G401.6 (cell line): ENCODE data around the gene C11orf58.

Experiments
- FAIRE-seq: peaks from 2 replicates; lab custom pipeline; 2012; peaks lifted over from hg19 to GRCh38; lab: Jason Lieb, UNC

The C11orf58 gene

DNA sequence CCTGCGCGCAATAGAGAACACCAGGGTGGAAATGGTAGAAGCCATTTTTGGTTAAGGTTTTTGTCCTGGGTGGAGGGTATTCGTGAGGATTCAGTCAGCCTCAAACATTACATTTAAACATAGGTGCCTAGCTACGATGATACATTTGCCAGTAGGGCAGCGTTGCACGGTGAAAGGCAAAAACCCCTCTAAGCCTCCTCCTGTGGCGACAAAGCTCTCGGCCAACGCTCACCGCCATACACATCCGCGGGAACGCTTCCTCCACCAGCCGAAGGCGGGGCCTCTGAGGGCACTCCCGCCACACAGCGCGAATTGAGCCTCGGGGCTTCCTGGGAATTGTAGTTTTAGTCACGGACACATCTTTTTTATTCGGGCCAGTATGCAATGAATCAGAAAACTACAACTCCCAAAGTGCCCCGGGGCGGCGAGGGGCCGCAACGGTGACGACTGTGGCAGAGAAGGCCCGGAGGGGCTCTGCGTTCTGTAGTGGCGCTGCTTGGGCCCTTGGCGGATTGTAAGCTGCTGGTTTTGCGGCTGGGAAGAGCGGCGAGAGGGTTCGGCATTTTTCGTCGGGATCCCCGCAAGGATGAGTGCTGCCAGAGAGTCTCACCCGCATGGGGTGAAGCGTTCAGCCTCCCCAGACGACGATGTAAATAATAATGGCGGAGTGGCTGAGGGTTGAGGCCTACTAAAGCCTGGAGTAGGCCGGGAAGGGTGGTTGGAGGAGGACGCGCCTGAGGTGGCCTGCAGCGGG lies at the start of gene C11orf58:
Gene C11orf58, plus strand, starts transcription at position 455 of the 754 bp plus-strand sequence. Its CDS starts 132 bp downstream, at position 587.
- peak; percentile 94 for FAIRE-seq

DNA sequence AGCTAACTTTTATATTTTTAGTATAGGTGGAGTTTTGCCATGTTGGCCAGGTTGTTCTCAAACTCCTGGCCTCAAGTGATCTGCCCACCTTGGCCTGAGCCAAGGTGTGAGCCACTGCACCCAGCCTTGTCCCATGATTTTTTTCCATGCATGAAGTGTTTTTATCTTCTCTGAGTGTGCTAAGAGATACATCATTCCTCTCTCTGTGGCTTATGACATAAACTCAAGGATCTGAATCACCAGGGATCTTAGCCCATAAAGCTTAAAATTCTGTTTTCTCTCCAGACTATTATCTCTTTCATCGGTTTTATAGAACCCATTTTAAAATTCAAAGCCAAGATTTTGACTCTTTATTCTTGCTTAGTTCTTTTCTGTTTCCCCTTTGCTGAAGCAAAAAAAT lies 48.4 kb upstream of the C11orf58 start:
- FAIRE-seq = no peak

DNA sequence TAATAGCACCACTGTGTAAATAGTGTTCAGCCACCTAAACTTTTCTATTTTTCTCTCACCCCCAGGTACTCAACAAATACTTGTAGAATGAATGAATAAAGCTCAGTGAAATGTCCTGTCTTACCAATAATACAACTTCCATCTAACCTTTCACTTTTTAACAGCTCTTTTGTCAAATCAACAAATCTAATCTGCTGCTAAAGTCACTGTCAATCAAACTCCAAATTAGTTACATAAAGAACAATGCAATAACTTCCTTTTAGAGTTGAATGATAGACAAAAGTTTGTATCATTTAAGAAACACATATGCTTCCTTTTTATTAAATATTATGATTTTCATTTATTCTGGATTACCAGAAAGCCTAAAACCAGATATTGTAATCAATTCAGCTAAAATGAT lies 34.7 kb upstream of the C11orf58 start:
- FAIRE-seq = no peak

DNA sequence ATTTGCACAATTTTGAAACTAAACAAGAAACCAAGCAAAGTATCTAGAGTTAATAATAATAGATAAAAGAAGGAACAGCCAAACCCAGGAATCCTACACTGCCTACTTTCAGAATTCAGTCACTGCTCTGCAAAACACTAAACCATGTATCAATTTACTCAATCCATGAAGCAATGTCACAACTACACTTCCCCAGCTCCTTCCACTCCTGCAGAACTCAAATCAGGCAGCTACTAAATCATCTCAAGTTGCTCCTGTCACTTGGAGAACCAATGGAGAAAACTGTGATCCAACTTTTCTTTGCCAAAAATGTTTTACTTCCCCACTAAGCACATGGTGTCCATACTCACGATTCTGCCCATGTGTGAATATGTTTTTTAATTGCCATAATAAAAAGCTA lies 24.9 kb upstream of the C11orf58 start:
- FAIRE-seq = no peak

DNA sequence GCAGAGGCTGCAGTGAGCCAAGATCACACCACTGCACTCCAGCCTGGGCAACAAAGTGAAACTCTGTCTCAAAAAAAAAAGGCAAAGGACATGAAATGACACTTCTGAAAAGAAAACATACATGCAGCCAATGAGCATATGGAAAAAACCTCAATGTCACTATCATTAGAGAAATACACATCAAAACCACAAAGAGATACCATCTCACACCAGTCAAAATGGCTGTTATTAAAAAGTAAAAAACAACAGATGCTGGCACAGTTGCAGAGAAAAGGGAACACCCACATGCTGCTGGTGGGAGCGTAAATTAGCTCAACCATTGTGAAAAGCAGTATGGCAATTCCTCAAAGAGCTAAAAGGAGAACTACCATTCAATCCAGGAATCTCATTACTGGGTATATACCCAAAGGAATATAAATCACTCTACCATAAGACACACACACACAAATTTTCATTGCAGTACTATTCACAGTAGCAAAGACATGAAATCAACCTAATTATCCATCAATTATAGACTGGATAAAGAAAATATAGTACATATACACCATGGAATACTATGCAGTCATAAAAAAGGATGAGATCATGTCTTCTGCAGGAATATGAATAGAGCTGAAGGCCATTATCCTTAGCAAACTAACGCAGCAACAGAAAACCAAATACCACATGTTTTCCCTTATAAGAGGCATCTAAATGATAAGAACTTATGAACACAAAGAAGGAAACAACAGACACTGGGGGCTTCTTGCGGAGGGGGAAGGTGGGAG lies 15.7 kb upstream of the C11orf58 start:
- FAIRE-seq = no peak

DNA sequence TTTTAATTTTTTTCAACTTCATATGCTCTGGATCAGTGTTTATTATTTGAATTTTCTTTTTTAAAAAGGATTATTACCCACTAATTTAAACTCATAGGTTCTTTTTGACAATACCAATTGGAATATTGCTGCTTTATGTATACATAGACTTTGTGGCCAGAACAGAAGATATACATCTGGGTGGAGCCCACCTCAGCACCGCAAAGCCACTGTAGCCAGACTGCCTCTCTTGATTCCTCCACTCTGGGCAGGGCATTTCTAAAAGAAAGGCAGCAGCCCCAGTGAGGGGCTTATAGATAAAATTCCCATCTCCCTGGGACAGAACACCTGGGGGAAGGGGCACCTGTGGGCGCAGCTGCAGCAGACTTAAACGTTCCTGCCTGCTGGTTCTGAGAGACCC lies 10.6 kb upstream of the C11orf58 start:
- FAIRE-seq = no peak

DNA sequence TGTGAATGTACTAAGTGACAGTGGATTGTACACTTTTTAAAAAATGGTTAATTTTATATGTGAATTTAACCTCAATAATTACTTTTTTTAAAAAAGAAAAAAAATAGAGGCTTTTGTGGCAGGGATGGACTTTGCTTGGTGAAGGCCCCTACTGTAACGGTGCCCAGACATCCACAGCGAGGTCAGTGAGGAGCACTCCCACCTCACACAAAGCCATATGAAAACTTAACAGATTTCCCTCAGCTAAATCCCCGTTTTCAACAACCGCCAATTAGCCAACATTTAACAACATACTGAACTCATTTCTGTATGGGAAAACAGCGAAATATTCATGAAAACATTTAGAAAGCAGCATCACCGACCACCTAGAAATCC lies 642 bp upstream of the C11orf58 start:
- FAIRE-seq = no peak

DNA sequence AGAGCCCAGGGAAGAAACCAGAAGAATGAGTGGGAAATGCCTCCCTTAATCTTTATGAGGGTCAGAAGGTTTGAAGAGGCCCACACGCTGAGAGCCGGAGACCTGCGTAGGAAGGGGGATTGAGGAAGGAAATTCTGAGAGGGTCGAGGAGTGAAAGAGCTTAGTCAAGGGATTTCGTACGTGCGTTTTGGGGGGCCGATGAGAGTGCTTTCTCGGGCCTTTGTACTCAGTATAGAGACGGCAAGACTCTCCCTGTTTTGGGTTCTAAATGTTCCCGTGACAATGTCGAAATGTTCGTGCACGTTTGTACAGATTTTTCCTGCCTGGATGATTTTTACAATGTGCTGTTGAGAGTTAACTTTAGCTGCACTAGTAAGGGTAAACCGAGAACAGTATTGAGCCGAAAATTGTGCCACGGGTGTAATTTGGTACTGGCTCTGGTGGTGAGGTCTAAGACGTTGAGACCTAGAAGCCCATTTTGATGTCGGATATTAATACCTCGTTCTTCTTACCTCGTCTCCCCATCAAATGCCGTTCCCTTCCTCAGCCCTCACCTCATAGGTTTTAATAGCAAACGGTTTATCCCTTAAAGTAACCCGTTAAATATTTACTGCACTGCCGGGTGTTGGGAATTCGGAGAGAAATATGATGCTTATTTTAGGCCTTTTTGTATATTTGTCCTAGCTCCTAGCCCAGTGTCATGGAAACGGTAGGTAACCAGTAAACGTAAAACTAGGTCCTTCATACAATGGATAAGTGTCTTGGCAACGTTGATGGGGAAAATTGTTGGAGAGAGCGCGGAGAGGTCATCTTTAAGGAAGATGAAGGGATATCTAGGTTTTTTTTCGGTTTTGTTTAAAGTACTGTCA lies 734 bp downstream of the C11orf58 start:
- FAIRE-seq = no peak

DNA sequence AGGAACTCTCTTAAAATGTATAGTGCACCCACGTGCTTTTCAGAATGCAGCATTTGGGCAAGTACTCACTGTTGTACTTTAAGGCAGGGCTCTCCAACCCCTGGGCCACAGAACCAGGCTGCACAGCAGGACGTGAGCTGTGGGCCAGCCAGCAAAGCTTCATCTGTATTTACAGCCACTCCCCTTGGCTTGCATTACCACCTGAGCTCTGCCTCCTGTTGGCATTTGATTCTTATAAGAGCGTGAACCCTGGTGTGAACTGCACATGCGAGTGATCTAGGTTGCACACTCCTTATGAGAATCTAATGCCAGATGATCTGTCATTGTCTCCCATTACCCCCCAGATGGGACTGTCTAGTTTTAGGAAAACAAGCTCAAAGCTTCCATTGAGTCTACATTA lies 3.0 kb downstream of the C11orf58 start:
- FAIRE-seq = no peak

DNA sequence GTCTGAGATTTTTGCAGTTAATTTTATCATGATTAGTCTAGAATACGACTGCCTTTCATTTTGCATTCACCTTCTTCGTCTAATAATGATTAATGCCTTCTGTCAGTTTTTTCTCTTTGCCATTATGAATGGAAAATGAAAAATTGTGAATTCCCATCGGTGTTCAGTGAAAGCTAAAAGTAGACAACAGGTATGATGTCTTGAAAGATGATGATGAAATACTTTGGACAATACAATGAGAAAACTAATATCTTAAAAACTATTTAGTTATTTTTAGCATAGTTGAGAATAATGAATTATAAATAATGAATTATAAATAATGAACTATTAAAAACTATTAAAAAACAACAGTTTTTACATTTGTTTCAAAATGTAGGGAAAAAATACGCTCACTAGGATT lies 5.0 kb downstream of the C11orf58 start:
- peak; percentile 31 for FAIRE-seq

DNA sequence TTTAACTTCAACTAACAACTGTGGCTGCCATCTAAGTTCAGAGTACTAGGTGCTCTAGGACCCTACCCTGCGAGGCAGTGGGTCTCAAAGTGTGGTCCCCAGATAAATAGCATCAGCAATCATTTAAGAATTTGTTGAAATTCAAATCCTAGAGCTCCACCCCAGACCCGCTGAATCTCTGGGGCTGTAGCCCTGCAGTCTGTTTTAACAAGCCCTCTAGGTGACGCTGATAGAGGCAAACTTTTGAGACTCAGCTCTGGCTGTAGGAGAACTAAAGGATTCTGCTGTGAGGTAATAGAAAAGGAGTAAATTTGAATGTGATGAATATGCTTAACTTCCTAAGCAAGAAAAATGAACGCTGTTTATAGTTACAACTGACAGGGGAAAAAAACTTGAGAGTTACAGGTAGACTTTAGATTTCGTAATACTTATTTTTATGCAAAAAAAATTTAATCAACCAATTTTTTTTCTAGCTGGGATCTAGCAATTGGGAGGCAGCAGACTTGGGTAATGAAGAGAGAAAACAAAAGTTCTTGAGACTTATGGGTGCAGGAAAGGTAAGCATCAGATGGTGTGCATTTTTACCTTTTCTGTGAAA lies 5.8 kb downstream of the C11orf58 start:
- no peak for FAIRE-seq

DNA sequence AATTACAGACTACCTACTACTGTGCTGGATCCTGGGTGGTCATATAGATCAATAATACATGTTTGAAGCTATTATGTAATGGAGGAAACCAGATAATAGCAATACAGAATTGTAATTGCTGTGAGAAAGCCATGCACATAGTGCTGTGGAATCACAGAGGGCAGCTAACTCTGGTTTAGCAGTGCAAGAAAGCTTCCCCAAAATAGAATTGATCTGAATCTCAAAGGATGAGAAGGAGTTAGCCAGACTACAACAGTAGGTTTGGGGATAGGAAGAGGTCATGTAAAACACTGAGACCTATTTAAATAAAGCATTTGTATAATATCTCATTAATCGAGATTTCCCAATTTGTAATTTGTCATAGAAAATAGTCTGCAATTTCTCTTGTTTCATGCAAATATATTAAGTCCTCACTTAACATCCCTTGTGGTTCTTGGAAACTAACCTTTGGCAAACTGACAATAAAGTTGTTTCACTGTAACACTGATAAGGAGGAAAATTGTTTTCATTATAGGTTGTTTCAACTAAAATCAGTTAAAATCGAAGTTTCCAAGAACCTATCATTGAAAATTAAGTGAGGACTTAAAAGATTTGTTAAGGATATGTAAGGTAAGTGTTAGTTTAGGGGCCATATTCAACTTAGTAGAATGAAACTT lies 7.6 kb downstream of the C11orf58 start:
- no peak for FAIRE-seq

DNA sequence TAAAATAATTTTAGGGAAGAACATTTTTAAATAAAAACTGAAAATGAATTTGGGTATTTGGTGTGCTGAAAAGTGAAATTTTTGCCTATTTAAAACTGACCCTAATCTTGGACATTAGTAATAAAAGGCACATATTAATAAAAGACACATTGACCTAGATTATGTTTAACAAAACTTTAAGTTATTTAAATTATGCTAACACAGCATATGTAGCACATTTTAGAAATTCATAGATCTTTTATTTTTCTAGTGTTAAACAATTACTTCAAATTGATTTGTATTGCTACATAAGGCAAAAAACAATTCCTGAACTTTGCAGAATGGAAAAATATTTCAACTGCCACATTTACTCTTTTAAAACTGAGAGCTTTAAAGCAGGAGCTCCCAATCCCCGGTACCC lies 10.6 kb downstream of the C11orf58 start:
- peak; percentile 13 for FAIRE-seq

DNA sequence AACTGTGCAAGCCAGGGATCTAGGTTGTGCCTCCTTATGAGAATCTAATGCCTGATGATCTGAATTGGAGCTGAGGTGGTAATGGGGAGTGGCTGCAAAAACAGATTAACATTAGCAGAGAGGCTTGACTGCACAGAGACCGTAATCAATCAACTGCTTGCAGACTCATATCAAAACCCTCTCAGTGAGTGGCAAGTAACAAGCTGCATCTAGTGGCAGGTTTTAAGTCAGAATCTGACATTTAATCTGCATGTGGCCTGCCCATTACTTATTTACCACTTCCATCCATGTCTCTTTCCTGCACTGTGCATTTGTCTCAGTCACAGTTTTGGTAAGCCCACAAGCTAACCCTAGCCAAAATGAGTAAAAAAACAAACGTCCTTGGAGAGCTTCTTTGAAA lies 11.2 kb downstream of the C11orf58 start:
- FAIRE-seq = no peak

DNA sequence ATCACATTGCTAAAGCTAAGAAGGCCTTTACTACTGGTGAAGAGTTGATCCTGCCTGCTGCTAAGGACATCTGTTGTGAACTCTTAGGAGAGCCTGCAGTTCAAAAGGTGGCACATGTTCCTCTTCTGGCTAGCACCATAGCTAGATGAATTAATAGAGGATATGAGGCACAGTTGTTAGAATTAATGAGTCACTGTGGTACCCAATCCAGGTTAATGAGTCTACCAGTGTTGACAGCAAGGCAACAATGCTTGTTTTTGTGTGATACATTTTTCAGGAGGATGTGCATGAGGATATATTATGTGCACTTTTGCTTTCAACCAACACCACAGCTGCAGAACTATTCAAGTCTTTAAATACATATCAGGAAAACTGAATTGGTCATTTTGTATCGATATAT lies 12.0 kb downstream of the C11orf58 start:
- no peak for FAIRE-seq

DNA sequence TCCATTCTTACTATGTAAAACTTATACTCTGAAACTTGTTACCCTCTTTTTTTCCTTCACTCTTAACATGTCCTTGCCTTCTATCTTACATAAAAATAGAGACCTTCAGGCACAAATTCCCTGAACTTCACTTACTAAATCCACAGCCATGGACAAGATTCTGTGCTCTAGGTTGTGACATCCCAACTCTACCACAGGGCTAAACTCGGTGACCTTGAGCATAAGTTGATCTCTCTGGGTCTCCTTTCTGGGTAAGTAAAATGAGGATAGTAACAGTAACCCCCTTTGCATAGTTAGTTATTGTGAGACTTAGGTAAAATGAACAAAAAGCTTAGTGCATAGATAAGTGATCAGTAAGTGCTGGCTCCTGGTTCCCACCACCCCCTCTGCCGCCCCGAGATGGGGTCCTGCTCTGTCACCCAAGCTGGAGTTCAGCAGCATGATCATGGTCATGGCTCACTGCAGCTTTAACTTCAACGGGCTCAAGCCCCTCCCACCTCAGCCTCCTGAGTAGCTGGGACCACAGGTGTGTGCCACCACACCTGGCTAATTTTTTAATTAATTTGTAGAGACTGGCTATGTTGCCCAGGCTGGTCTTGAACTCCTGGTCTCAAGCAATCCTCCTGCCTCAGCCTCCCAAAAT lies 20.1 kb downstream of the C11orf58 start:
- FAIRE-seq = no peak

DNA sequence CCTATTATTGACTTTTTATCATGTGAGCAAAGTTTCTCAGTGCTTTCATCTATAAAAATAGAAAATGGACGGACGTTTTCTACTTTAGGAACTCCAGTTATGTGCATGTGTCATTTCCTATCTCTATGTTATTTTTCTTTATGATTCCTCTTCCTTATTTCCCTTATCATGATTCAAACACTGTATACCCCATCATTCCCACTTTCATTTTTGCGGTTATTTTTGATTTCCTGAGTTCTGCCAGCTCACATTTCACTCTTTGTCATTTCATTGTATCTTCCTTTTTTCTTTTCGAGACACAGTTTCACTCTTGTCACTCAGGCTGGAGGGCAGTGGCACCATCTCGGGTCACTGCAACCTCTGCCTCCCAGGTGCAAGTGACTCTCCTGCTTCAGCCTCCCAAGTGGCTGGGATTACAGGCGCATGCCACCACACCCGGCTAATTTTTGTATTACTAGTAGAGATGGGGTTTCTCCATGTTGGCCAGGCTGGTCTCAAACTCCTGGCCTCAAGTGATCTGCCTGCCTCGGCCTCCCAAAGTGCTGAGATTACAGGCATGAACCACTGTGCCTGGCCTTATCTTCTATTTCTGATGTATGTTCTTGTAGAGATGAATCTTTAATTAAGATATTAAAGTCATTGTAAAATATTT lies 21.5 kb downstream of the C11orf58 start:
- no peak for FAIRE-seq

DNA sequence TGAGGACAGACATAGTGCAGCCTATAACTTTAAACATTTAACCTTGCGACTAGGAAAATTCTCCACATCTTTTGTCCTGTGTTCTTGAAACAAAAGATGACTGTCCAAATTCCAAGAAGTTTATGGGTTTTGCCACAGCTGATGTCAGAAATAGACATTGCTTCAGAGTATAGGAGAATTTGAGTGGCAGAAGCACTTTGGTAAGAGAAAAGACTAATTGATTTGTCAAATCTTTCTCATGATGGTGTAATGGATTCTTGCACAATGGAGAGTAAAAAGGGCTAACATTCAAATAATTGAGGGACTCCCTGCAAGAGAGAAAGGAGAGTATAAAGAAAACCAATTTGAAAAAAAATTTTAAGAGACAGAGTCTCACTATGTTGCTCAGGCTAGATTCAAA lies 25.3 kb downstream of the C11orf58 start:
- no peak for FAIRE-seq

DNA sequence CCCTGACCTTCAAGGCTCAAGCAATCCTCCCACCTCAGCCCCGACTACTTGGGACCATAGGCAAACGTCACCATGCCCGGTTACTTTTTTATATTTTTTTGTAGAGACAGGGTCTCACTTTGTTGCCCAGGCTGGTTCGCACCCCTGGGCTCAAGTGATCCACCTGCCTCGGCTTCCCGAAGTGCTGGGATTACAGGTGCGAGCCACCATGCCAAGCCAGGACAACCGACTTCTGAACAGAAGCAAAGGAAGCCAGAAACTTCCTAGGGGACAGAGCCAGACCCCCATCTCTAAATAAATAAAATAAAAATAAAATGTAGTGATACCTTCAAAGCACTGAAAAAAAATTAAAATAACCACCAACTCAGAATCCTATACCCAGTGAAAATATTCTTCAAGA lies 26.4 kb downstream of the C11orf58 start:
- no peak for FAIRE-seq

DNA sequence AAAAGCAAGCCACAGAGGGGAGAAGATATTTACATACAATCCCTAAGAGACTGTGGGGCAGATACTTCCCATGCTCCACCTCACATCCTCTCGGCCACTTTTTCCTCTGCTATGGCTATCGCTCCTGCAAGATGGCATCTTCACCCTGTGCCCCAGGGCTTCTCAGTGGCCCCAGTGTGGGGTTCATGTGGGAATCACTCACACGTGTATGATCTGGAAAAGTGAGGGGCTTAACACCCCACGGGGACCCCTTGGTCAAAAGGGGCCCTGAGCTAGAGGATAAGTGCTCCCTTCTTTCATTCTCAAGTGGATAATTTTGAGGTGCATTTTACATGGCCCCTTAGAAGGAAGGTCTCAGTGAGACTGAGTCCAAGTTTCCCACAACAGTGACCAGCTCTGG lies 28.7 kb downstream of the C11orf58 start:
- FAIRE-seq = no peak

DNA sequence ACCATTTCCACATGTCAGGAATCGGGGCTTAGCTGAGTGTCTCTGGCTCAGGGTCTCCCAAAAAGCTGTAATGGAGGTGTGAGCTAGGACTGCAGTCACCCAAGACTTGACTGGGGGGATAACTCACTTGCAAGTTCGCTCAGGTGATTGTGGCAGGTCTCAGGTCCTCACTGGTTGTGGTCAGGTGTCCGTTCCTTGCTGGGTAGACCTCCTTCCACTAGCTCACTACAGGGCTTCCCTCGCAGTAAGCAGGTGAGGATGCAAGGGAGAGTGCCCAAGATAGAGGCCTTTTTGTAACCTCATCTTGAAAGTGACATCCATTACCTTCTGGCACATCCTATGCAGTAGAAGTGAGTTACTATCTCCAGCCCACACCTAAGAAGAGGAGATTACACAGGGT lies 29.5 kb downstream of the C11orf58 start:
- FAIRE-seq = no peak
